Peyer's patch (tissue), 4 donors: ENCODE results near the gene TGM6.

ENCODE experiments used
- CTCF ChIP-seq, 6 experiments: fragments of 450-650 bp in 4 of 6; fragments of 200-600 bp in 2 of 6; sonication (generic) in 1 of 6; IDR thresholded peaks; one replicate each; pipeline ENCODE4 v1.5.1; 2017 to 2019; ENCODE audit warnings: antibody characterized with exemption in 6 of 6, mild to moderate bottlenecking in 3 of 6, moderate library complexity in 1 of 6
- POLR2A ChIP-seq, 2 donors: fragments of 450-650 bp; IDR thresholded peaks; one replicate each; pipeline ENCODE4 v1.5.1; 2017; ENCODE audit warnings: antibody characterized with exemption in 2 of 2, mild to moderate bottlenecking in 2 of 2, moderate library complexity in 2 of 2

- TF ChIP-seq CTCF (IDR thresholded peaks at IDR 0.05) (no peak), POLR2A (IDR thresholded peaks at IDR 0.05) (no peak)
Observed at GRCh38 chr20:2429051-2429450, 48.4 kb downstream of the TGM6 start.
